Measurements from ENCODE around the gene CTSK. TPM values are rescaled to one million over a fixed set of nuclear protein-coding genes. Genes with fewer than 3 reads are reported as not detected.

CTSK gene
- total and polyA plus RNA-seq, 2 of the 13 experiments (the other 11 are each of a cell fraction or from before 2014, with no cell fraction given): 1.4 to 6.3 TPM

DNA sequence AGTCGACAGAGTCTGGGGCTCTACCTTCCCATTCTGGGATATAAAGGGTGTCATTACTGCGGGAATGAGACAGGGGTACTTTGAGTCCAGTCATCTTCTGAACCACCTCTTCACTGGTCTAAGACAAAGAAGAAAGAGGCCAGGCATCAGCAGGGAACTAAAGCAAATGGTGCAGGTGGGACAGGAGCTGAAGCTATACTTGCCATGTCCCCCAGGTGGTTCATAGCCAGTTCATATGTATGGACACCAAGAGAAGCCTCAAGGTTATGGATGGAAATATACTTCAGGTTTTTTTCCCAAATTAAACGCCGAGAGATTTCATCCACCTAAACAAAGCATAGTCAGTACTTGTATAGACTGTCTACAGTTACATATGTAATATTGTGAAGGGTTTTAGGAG, 2.2 kb downstream of the CTSK start:
- Histone ChIP-seq H3K4me1 (ENCODE audit: insufficient read depth, low read length) (peaks cover 14% of the 10 kb centered on the region), H3K9me3 (ENCODE audit: low read length) (no peaks in the 10 kb centered on the region), H4K20me1 (ENCODE audit: insufficient read depth, low read length) (no peaks in the 10 kb centered on the region), H3K9ac (ENCODE audit: insufficient read depth, low read depth, low read length) (no peak overlapping the region), H3K4me3 (replicated peaks in 1 of 3; ENCODE audit: insufficient read depth in 1 of 3, low read depth in 2 of 3, low read length in 3 of 3) (no peak overlapping the region), H2AFZ (ENCODE audit: low read length) (no peak overlapping the region), H3K79me2 (ENCODE audit: insufficient read depth, low read length) (no peaks in the 10 kb centered on the region), H3K27ac (ENCODE audit: extremely low read length, insufficient read depth, low read length) (no peak overlapping the region), H3K36me3 (replicated peaks in 1 of 2; ENCODE audit: control insufficient read depth in 1 of 2, insufficient read depth in 2 of 2, low read length in 2 of 2) (0 out of 5 replicates have a peak, but pooled peaks cover 0 to 2% of the 10 kb centered on the region in 2 experiments), H3K27me3 (ENCODE audit: control insufficient read depth in 1 of 2, insufficient read depth in 2 of 2, low read length in 2 of 2) (no peaks in the 10 kb centered on the region), H3K4me2 (ENCODE audit: low read depth, low read length) (no peak overlapping the region)
- FAIRE-seq (no peak), DNase-seq (ENCODE audit: low spot score) (no peak), ATAC-seq (peak; percentile 55)
- 93% methylated on average over 4 of the region's 4 CpGs for WGBS (ENCODE audit: low lambda C conversion rate)
- ChIA-PET POLR2A (no interaction called here), CTCF (ENCODE audit: low intra/inter-chr PET ratio, low total read pairs) (no interaction called here)
- intact Hi-C loops (cut with micrococcal nuclease; ENCODE audit: unreplicated experiment): no loop called here
- in situ Hi-C loops (cut with HindIII; ENCODE audit: extremely low pct_ligation_motif_present, low pct_unique_long_range_greater_than_20kb): no loop called here
- BruUV-seq (replicated peaks): no TSS peak
- TF ChIP-seq ZNF407 (CRISPR knock-in tag; IDR thresholded peaks at IDR 0.05; ENCODE audit: not compliant biosample characterization) (no peak), TBL1XR1 (IDR thresholded peaks at IDR 0.05; ENCODE audit: borderline replicate concordance, low read length, partially characterized antibody) (no peak), PAX8 (CRISPR knock-in tag; IDR thresholded peaks at IDR 0.05; ENCODE audit: borderline replicate concordance) (no peak), ZNF296 (CRISPR knock-in tag; conservative IDR thresholded peaks at IDR 0.05) (no peak), EHMT2 (IDR thresholded peaks at IDR 0.05; ENCODE audit: borderline replicate concordance, low read depth, low read length) (no peak), RBM22 (optimal IDR thresholded peaks at IDR 0.05; ENCODE audit: low read length) (no peak)
- TF ChIP-seq, protein P1, sequence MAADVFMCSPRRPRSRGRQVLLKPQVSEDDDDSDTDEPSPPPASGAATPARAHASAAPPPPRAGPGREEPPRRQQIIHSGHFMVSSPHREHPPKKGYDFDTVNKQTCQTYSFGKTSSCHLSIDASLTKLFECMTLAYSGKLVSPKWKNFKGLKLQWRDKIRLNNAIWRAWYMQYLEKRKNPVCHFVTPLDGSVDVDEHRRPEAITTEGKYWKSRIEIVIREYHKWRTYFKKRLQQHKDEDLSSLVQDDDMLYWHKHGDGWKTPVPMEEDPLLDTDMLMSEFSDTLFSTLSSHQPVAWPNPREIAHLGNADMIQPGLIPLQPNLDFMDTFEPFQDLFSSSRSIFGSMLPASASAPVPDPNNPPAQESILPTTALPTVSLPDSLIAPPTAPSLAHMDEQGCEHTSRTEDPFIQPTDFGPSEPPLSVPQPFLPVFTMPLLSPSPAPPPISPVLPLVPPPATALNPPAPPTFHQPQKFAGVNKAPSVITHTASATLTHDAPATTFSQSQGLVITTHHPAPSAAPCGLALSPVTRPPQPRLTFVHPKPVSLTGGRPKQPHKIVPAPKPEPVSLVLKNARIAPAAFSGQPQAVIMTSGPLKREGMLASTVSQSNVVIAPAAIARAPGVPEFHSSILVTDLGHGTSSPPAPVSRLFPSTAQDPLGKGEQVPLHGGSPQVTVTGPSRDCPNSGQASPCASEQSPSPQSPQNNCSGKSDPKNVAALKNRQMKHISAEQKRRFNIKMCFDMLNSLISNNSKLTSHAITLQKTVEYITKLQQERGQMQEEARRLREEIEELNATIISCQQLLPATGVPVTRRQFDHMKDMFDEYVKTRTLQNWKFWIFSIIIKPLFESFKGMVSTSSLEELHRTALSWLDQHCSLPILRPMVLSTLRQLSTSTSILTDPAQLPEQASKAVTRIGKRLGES (CRISPR knock-in tag; IDR thresholded peaks at IDR 0.05; ENCODE audit: borderline replicate concordance): no peak
- TF ChIP-seq, protein P2, sequence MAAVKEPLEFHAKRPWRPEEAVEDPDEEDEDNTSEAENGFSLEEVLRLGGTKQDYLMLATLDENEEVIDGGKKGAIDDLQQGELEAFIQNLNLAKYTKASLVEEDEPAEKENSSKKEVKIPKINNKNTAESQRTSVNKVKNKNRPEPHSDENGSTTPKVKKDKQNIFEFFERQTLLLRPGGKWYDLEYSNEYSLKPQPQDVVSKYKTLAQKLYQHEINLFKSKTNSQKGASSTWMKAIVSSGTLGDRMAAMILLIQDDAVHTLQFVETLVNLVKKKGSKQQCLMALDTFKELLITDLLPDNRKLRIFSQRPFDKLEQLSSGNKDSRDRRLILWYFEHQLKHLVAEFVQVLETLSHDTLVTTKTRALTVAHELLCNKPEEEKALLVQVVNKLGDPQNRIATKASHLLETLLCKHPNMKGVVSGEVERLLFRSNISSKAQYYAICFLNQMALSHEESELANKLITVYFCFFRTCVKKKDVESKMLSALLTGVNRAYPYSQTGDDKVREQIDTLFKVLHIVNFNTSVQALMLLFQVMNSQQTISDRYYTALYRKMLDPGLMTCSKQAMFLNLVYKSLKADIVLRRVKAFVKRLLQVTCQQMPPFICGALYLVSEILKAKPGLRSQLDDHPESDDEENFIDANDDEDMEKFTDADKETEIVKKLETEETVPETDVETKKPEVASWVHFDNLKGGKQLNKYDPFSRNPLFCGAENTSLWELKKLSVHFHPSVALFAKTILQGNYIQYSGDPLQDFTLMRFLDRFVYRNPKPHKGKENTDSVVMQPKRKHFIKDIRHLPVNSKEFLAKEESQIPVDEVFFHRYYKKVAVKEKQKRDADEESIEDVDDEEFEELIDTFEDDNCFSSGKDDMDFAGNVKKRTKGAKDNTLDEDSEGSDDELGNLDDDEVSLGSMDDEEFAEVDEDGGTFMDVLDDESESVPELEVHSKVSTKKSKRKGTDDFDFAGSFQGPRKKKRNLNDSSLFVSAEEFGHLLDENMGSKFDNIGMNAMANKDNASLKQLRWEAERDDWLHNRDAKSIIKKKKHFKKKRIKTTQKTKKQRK (IDR thresholded peaks at IDR 0.05; ENCODE audit: low read length): no peak

All from HepG2 (cell line).